ENCODE data around the gene NRDC. TPM values are rescaled to one million over a fixed set of nuclear protein-coding genes. Genes with fewer than 3 reads are reported as not detected.

Gene NRDC
- total and polyA plus RNA-seq, 2 experiments from 2014 or later: 129 to 217 TPM

DNA sequence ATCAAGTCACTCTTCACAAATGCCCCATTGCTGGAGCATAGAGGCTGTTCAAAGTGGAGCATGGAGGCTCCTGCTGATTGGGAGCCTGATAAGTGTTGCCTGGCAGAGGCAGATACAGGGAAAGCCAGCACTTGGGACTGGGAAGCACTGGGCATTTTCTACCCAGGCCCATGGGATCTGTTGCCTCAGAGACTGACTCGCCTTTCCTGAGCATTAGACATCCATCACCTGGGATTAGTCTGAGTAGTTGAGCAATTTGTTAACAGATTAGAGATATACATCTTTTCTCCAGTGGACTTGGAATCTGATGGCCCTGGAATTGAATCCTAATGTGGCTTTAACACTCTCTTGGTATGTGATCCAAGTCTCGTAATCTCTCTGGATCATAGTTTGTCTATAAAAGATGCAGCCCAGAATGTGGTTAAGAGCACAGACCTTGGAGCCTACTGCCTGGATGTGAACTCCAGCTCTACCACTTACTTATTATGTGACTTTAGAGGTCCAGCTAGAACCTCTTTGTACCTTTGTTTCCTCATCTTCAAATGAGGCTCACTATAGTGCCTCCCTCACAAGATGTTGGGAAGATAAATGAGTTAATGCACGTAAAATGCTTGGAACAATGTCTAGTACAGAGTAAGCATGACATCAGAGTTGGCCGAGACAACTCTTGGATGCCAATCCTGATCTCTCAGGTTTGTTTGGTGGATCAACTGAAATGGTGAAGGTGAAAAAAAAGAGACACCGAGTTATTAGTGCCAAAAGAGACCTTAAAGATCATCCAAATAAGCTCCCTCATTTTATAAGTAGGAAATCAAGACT lies 38.3 kb upstream of the NRDC start:
- TF ChIP-seq POLR2AphosphoS5 (IDR thresholded peaks at IDR 0.05; ENCODE audit: low read depth) (no peak), NANOG (IDR thresholded peaks at IDR 0.05; ENCODE audit: borderline replicate concordance) (no peak), ZNF114 (CRISPR knock-in tag; IDR thresholded peaks at IDR 0.05) (no peak), EZH2phosphoT487 (IDR thresholded peaks at IDR 0.05; ENCODE audit: unreplicated experiment) (no peak), JUNB (IDR thresholded peaks at IDR 0.05; ENCODE audit: unreplicated experiment) (no peak), STAT1 (IDR thresholded peaks at IDR 0.05; ENCODE audit: unreplicated experiment) (no peak), ZNF331 (CRISPR knock-in tag; IDR thresholded peaks at IDR 0.05; ENCODE audit: low read depth) (no peak), EZH2 (IDR thresholded peaks at IDR 0.05; ENCODE audit: low read depth, unreplicated experiment) (no peak), CREB1 (CRISPR knock-in tag; IDR thresholded peaks at IDR 0.05; ENCODE audit: low read depth) (no peak)
- TF ChIP-seq, protein P1, sequence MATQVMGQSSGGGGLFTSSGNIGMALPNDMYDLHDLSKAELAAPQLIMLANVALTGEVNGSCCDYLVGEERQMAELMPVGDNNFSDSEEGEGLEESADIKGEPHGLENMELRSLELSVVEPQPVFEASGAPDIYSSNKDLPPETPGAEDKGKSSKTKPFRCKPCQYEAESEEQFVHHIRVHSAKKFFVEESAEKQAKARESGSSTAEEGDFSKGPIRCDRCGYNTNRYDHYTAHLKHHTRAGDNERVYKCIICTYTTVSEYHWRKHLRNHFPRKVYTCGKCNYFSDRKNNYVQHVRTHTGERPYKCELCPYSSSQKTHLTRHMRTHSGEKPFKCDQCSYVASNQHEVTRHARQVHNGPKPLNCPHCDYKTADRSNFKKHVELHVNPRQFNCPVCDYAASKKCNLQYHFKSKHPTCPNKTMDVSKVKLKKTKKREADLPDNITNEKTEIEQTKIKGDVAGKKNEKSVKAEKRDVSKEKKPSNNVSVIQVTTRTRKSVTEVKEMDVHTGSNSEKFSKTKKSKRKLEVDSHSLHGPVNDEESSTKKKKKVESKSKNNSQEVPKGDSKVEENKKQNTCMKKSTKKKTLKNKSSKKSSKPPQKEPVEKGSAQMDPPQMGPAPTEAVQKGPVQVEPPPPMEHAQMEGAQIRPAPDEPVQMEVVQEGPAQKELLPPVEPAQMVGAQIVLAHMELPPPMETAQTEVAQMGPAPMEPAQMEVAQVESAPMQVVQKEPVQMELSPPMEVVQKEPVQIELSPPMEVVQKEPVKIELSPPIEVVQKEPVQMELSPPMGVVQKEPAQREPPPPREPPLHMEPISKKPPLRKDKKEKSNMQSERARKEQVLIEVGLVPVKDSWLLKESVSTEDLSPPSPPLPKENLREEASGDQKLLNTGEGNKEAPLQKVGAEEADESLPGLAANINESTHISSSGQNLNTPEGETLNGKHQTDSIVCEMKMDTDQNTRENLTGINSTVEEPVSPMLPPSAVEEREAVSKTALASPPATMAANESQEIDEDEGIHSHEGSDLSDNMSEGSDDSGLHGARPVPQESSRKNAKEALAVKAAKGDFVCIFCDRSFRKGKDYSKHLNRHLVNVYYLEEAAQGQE (IDR thresholded peaks at IDR 0.05; ENCODE audit: unreplicated experiment): no peak
- TF ChIP-seq, protein P2, sequence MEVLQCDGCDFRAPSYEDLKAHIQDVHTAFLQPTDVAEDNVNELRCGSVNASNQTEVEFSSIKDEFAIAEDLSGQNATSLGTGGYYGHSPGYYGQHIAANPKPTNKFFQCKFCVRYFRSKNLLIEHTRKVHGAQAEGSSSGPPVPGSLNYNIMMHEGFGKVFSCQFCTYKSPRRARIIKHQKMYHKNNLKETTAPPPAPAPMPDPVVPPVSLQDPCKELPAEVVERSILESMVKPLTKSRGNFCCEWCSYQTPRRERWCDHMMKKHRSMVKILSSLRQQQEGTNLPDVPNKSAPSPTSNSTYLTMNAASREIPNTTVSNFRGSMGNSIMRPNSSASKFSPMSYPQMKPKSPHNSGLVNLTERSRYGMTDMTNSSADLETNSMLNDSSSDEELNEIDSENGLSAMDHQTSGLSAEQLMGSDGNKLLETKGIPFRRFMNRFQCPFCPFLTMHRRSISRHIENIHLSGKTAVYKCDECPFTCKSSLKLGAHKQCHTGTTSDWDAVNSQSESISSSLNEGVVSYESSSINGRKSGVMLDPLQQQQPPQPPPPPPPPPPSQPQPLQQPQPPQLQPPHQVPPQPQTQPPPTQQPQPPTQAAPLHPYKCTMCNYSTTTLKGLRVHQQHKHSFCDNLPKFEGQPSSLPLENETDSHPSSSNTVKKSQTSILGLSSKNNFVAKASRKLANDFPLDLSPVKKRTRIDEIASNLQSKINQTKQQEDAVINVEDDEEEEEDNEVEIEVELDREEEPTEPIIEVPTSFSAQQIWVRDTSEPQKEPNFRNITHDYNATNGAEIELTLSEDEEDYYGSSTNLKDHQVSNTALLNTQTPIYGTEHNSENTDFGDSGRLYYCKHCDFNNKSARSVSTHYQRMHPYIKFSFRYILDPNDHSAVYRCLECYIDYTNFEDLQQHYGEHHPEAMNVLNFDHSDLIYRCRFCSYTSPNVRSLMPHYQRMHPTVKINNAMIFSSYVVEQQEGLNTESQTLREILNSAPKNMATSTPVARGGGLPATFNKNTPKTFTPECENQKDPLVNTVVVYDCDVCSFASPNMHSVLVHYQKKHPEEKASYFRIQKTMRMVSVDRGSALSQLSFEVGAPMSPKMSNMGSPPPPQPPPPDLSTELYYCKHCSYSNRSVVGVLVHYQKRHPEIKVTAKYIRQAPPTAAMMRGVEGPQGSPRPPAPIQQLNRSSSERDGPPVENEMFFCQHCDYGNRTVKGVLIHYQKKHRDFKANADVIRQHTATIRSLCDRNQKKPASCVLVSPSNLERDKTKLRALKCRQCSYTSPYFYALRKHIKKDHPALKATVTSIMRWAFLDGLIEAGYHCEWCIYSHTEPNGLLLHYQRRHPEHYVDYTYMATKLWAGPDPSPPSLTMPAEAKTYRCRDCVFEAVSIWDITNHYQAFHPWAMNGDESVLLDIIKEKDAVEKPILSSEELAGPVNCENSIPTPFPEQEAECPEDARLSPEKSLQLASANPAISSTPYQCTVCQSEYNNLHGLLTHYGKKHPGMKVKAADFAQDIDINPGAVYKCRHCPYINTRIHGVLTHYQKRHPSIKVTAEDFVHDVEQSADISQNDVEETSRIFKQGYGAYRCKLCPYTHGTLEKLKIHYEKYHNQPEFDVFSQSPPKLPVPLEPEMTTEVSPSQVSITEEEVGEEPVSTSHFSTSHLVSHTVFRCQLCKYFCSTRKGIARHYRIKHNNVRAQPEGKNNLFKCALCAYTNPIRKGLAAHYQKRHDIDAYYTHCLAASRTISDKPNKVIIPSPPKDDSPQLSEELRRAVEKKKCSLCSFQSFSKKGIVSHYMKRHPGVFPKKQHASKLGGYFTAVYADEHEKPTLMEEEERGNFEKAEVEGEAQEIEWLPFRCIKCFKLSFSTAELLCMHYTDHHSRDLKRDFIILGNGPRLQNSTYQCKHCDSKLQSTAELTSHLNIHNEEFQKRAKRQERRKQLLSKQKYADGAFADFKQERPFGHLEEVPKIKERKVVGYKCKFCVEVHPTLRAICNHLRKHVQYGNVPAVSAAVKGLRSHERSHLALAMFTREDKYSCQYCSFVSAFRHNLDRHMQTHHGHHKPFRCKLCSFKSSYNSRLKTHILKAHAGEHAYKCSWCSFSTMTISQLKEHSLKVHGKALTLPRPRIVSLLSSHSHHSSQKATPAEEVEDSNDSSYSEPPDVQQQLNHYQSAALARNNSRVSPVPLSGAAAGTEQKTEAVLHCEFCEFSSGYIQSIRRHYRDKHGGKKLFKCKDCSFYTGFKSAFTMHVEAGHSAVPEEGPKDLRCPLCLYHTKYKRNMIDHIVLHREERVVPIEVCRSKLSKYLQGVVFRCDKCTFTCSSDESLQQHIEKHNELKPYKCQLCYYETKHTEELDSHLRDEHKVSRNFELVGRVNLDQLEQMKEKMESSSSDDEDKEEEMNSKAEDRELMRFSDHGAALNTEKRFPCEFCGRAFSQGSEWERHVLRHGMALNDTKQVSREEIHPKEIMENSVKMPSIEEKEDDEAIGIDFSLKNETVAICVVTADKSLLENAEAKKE (CRISPR knock-in tag; IDR thresholded peaks at IDR 0.05): no peak
- TF ChIP-seq, protein P3, sequence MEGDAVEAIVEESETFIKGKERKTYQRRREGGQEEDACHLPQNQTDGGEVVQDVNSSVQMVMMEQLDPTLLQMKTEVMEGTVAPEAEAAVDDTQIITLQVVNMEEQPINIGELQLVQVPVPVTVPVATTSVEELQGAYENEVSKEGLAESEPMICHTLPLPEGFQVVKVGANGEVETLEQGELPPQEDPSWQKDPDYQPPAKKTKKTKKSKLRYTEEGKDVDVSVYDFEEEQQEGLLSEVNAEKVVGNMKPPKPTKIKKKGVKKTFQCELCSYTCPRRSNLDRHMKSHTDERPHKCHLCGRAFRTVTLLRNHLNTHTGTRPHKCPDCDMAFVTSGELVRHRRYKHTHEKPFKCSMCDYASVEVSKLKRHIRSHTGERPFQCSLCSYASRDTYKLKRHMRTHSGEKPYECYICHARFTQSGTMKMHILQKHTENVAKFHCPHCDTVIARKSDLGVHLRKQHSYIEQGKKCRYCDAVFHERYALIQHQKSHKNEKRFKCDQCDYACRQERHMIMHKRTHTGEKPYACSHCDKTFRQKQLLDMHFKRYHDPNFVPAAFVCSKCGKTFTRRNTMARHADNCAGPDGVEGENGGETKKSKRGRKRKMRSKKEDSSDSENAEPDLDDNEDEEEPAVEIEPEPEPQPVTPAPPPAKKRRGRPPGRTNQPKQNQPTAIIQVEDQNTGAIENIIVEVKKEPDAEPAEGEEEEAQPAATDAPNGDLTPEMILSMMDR (conservative IDR thresholded peaks at IDR 0.05; ENCODE audit: low read depth in 2 of 2): no peak
- TF ChIP-seq, protein P4, sequence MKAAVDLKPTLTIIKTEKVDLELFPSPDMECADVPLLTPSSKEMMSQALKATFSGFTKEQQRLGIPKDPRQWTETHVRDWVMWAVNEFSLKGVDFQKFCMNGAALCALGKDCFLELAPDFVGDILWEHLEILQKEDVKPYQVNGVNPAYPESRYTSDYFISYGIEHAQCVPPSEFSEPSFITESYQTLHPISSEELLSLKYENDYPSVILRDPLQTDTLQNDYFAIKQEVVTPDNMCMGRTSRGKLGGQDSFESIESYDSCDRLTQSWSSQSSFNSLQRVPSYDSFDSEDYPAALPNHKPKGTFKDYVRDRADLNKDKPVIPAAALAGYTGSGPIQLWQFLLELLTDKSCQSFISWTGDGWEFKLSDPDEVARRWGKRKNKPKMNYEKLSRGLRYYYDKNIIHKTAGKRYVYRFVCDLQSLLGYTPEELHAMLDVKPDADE (IDR thresholded peaks at IDR 0.05): no peak
- Histone ChIP-seq H3K79me2 (replicated peaks; ENCODE audit: insufficient read depth) (no peaks in the 10 kb centered on the region), H2AFZ (no peak overlapping the region), H3K4me3 (no peak overlapping the region), H3K4me1 (ENCODE audit: insufficient read depth) (no peaks in the 10 kb centered on the region), H4K20me1 (replicated peaks; ENCODE audit: insufficient read depth) (no peaks in the 10 kb centered on the region), H3K27me3 (ENCODE audit: insufficient read depth) (no peaks in the 10 kb centered on the region), H3K27ac (ENCODE audit: low read depth) (no peak overlapping the region), H3K9me2 (ENCODE audit: insufficient read depth) (no peaks in the 10 kb centered on the region), H3F3A (replicated peaks; ENCODE audit: low read depth) (0 out of 2 replicates have a peak, but pooled peaks cover 4% of the 10 kb centered on the region), H3K36me3 (ENCODE audit: insufficient read depth) (peaks cover 17% of the 10 kb centered on the region; the same call in 1 of the 2 replicates), H3K4me2 (no peak overlapping the region)
- H3K4me1 Mint-ChIP-seq: peaks cover 14% of the 10 kb centered on the region
- peaks cover 16% of the 10 kb centered on the region; the same call in 2 of the 3 replicates for H3K36me3 Mint-ChIP-seq (ENCODE audit: low read depth)
- peaks cover 1% of the 10 kb centered on the region for H3K27me3 Mint-ChIP-seq (ENCODE audit: insufficient read depth, low read depth, poor library complexity)
- H3K4me3 Mint-ChIP-seq: no peak overlapping the region
- H3K27ac Mint-ChIP-seq: no peak overlapping the region
- no peaks in the 10 kb centered on the region for H3K9me3 Mint-ChIP-seq
- DNase-seq (ENCODE audit: low spot score): no peak
- ATAC-seq: no peak

Data from GM23338 (cell line).